Breast epithelium (tissue), 4 donors: ENCODE data around the gene FBXW2. TPM values are rescaled to one million over a fixed set of nuclear protein-coding genes. Genes with fewer than 3 reads are reported as not detected.

Experiments used
- DNase-seq, 2 donors: peaks; one replicate each; pipeline ENCODE4 v3.0.0-alpha.2; 2019; ENCODE audit warnings: low spot score in 2 of 2
- H3K27ac ChIP-seq, 2 donors: fragments of 200-600 bp; sonication (generic) in 1 of 2; one replicate each; pipeline ENCODE4 v1.5.1; 2016 to 2019; ENCODE audit warnings: mild to moderate bottlenecking in 1 of 2
- H3K27me3 ChIP-seq, 2 donors: fragments of 200-600 bp; sonication (generic) in 1 of 2; one replicate each; pipeline versions ENCODE4 v1.5.1 to v1.6.0; 2017 to 2019; ENCODE audit warnings: control low read depth in 1 of 2, mild to moderate bottlenecking in 1 of 2
- H3K36me3 ChIP-seq: fragments of 200-600 bp; one replicate; pipeline ENCODE4 v1.5.1; 2019
- H3K4me1 ChIP-seq, 2 donors: fragments of 200-600 bp; sonication (generic); one replicate each; pipeline ENCODE4 v1.5.1; 2016 to 2019; ENCODE audit warnings: control low read depth in 1 of 2
- H3K4me3 ChIP-seq, 3 donors: fragments of 200-600 bp; sonication (generic); 1 replicate in 2 of 3; 2 replicates in 1 of 3; pipeline ENCODE4 v1.5.1; 2016 to 2019; ENCODE audit warnings: mild to moderate bottlenecking in 3 of 3, moderate library complexity in 2 of 3
- H3K9me3 ChIP-seq, 2 donors: fragments of 200-600 bp; sonication (generic) in 1 of 2; one replicate each; pipeline ENCODE4 v1.5.1; 2016 to 2019; ENCODE audit warnings: control low read depth in 1 of 2
- POLR2A ChIP-seq: fragments of 450-650 bp; IDR thresholded peaks from one replicate; pipeline ENCODE4 v1.6.1; 2016; ENCODE audit warnings: antibody characterized with exemption, mild to moderate bottlenecking, moderate library complexity
- POLR2AphosphoS5 ChIP-seq, 3 donors: sonication (generic); formaldehyde crosslinking; IDR thresholded peaks; one replicate each; pipeline ENCODE4 v1.6.1; 2017; ENCODE audit warnings: antibody characterized with exemption in 3 of 3
- intact Hi-C: fragments of 100-400 bp; cut with DNase I; formaldehyde crosslinking; loops from one replicate; pipeline ENCODE4 v1.15.1; 2023; ENCODE audit warnings: low total_unique reads
- total RNA-seq, 3 donors: library from RNA; depleted of rRNA; stranded (reverse); fragments of >200 nt; gene quantifications; one replicate each; pipeline ENCODE4 v1.1.0, GENCODE V29; 2016
- TF ChIP-seq, protein P1 (sequence below), 3 donors: fragments of 450-650 bp; IDR thresholded peaks; one replicate each; pipeline ENCODE4 v1.5.1; 2016 to 2017; ENCODE audit warnings: antibody characterized with exemption in 3 of 3, mild to moderate bottlenecking in 3 of 3, moderate library complexity in 3 of 3

Gene FBXW2
- total RNA-seq, 3 donors from 2014 or later = 44.9 to 49.9 (median 49.8) TPM

DNA sequence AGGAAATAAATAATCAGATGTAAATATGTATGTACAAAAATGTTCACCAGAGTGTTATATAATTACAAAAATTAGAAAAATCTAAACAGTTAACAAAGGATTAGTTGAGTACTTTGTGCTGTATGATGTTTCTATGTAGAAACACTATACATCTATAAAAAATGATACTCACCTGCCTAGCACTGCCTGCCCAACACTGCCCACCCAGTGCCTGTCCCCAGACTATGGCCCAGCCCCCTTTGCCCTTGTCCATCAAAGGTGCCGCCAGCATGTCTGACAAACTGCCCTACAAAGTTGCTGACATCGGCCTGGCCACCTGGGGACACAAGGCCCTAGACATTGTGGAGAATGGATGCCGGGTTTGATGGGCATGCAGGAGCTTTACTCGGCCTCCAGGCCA, 72.8 kb downstream of the FBXW2 start:
- intact Hi-C loops = no loop called here
- no peak overlapping the region for H3K27ac ChIP-seq
- H3K4me3 ChIP-seq = no peak overlapping the region
- no peaks in the 10 kb centered on the region for H3K27me3 ChIP-seq
- H3K9me3 ChIP-seq = no peaks in the 10 kb centered on the region
- H3K36me3 ChIP-seq = no peaks in the 10 kb centered on the region
- TF ChIP-seq, protein P1, sequence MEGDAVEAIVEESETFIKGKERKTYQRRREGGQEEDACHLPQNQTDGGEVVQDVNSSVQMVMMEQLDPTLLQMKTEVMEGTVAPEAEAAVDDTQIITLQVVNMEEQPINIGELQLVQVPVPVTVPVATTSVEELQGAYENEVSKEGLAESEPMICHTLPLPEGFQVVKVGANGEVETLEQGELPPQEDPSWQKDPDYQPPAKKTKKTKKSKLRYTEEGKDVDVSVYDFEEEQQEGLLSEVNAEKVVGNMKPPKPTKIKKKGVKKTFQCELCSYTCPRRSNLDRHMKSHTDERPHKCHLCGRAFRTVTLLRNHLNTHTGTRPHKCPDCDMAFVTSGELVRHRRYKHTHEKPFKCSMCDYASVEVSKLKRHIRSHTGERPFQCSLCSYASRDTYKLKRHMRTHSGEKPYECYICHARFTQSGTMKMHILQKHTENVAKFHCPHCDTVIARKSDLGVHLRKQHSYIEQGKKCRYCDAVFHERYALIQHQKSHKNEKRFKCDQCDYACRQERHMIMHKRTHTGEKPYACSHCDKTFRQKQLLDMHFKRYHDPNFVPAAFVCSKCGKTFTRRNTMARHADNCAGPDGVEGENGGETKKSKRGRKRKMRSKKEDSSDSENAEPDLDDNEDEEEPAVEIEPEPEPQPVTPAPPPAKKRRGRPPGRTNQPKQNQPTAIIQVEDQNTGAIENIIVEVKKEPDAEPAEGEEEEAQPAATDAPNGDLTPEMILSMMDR (IDR thresholded peaks at IDR 0.05) = no peak
- TF ChIP-seq POLR2AphosphoS5 (IDR thresholded peaks at IDR 0.05) (no peak), POLR2A (no peak)
- H3K4me1 ChIP-seq = no peaks in the 10 kb centered on the region
- no peak for DNase-seq

DNA sequence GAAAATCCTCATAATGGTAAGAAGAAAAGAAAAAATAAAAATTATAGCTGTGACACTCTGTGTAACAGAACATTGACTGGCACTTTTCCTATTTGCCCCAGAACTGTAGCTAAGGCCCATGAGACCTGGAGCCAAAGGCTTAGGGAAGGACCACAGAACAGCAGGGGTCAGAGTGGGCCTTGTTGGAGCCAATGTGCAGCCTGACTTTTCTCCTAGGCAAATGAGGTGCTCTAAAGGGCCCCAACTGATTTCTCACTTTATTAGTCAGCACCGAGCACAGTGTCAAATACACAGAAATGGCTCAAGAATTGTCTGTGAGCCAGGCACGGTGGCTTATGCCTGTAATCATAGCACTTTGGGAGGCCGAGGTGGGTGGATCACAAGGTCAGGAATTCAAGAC, 74.9 kb downstream of the FBXW2 start:
- Histone ChIP-seq H3K36me3 (no peaks in the 10 kb centered on the region), H3K4me3 (no peak overlapping the region), H3K27ac (no peak overlapping the region), H3K27me3 (no peaks in the 10 kb centered on the region), H3K9me3 (no peaks in the 10 kb centered on the region), H3K4me1 (no peaks in the 10 kb centered on the region)
- TF ChIP-seq, protein P1 (IDR thresholded peaks at IDR 0.05) = no peak
- TF ChIP-seq POLR2AphosphoS5 (IDR thresholded peaks at IDR 0.05) (no peak), POLR2A (no peak)
- DNase-seq = no peak
- intact Hi-C loops = no loop called here

DNA sequence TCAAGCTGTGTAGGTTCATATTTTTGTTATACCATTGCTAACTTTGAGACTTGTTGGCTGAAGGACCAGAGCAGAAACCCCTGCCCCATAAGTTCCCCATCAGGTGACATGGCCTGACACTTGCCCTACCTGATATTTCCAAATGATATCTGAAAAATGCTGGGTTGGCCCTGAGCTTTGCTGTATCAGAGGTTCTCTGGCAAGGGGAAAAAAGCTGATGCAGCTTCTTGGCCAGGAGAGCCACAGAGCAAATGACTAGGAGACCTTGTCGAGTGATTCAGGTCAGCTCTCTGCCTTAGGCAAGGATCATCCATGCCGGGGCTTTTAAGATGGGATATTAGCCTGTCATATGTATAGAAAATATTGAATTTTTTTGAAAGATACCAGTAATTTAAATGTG, 76.0 kb downstream of the FBXW2 start:
- intact Hi-C loops = no loop called here
- Histone ChIP-seq H3K9me3 (no peaks in the 10 kb centered on the region), H3K36me3 (no peaks in the 10 kb centered on the region), H3K4me3 (no peak overlapping the region), H3K27ac (no peak overlapping the region), H3K27me3 (no peaks in the 10 kb centered on the region), H3K4me1 (no peaks in the 10 kb centered on the region)
- TF ChIP-seq POLR2A = no peak
- no peak for DNase-seq

DNA sequence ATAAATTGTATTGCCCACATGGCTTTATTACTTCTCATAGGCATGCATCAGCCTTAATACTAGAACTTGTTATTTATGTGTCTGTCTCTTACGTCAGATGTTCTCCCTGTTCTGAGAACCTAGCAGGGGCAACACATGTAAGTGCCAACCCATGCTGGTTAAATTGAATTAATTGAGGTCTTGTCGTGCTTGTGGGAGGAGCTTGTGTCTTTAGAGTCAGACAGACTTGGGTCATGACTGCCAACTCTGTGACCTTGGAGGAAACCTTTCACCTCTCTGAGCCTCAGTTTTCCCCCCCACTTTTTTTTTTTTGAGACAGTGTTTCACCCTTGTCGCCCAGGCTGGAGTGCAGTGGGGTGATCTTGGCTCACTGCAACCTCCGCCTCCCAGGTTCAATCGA, 76.7 kb downstream of the FBXW2 start:
- Histone ChIP-seq H3K9me3 (no peaks in the 10 kb centered on the region), H3K36me3 (no peaks in the 10 kb centered on the region), H3K4me1 (no peaks in the 10 kb centered on the region), H3K27ac (no peak overlapping the region), H3K27me3 (no peaks in the 10 kb centered on the region), H3K4me3 (no peak overlapping the region)
- TF ChIP-seq, protein P1 (IDR thresholded peaks at IDR 0.05) = no peak
- TF ChIP-seq POLR2A (no peak), POLR2AphosphoS5 (IDR thresholded peaks at IDR 0.05) (no peak)
- intact Hi-C loops = no loop called here
- no peak for DNase-seq

DNA sequence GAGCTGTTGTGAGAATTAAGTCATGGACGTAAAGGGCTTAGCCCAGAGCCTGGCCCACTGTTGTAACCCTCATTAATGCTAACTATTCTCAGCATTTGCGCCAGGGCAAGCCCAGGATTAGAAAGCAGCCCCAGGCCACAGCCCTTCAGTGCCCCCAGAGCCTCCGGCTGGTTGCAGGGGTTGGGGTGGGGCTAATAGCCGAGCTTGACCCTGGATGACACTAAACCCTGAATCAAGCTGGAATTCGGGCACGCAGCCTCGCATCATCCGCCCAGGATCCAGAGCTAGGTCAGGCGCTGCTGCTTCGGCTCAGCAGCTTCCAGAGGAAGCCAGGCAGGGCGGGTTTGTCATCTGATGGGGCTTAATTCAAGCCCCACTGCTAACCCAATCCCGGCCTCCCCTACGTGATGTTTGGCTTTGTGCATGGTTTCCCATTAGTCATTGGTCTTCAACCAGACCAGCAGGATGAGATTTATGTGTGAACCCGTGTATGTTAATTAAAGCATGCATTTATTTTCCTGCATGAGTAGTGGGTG, 77.8 kb downstream of the FBXW2 start:
- peak overlapping the region; percentile 91 to 93 (median 91) for H3K4me3 ChIP-seq
- no peak for TF ChIP-seq POLR2A
- TF ChIP-seq POLR2AphosphoS5 (IDR thresholded peaks at IDR 0.05) = no peak
- TF ChIP-seq, protein P1 (IDR thresholded peaks at IDR 0.05) = no peak
- intact Hi-C loops = no loop called here
- H3K4me1 ChIP-seq = no peaks in the 10 kb centered on the region
- no peak for DNase-seq
- H3K27me3 ChIP-seq = no peaks in the 10 kb centered on the region
- peak overlapping the region; percentile 84 to 87 for H3K27ac ChIP-seq
- H3K9me3 ChIP-seq = no peaks in the 10 kb centered on the region
- no peaks in the 10 kb centered on the region for H3K36me3 ChIP-seq

DNA sequence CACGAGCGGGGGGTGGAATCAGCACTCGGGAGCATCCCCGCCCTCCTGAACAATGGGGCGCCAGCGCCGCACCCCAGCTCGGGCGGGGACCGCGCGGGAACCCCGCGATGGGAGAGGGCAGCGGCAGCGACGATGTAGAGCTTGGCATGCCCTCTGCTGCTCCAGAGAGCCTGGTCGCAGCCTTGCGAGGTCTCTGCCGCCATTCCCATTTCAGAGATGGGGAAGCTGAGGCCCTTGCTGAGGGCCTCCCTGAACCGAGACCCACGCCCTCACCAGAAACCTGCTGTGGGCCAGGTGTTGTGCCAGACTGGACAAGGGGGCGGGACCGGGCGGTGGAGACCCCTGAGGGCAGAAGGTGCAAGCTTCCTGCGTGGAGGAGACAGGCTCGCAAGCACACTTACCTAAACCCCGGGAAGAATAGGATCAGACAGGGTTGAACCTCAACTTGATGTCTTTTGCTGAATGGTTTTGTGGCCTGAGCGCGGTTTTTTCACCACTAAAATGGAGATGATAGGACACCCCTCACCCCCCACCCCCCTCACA, 78.3 kb downstream of the FBXW2 start:
- intact Hi-C loops = no loop called here
- DNase-seq = no peak
- H3K36me3 ChIP-seq = no peaks in the 10 kb centered on the region

More for the DNA sequence above, 78.3 kb downstream of the FBXW2 start:
- Histone ChIP-seq H3K27me3 (no peaks in the 10 kb centered on the region), H3K4me1 (no peaks in the 10 kb centered on the region), H3K4me3 (peak overlapping the region; percentile 91 to 93 (median 91)), H3K27ac (peak overlapping the region; percentile 84 to 87), H3K9me3 (no peaks in the 10 kb centered on the region)
- TF ChIP-seq, protein P1 (IDR thresholded peaks at IDR 0.05) = no peak
- TF ChIP-seq POLR2A (no peak), POLR2AphosphoS5 (IDR thresholded peaks at IDR 0.05) (no peak)
